HTR-8/SVneo (cell line): ENCODE data around the gene C2CD5.

Experiments used
- DNase-seq: peaks from one replicate; pipeline ENCODE4 v3.0.0; 2011; ENCODE audit warnings: low spot score, mixed read lengths; ENCODE audit not compliant: insufficient read length
- FAIRE-seq: peaks from 2 replicates; lab custom pipeline; 2011; peaks lifted over from hg19 to GRCh38; lab: Jason Lieb, UNC

The C2CD5 gene

DNA sequence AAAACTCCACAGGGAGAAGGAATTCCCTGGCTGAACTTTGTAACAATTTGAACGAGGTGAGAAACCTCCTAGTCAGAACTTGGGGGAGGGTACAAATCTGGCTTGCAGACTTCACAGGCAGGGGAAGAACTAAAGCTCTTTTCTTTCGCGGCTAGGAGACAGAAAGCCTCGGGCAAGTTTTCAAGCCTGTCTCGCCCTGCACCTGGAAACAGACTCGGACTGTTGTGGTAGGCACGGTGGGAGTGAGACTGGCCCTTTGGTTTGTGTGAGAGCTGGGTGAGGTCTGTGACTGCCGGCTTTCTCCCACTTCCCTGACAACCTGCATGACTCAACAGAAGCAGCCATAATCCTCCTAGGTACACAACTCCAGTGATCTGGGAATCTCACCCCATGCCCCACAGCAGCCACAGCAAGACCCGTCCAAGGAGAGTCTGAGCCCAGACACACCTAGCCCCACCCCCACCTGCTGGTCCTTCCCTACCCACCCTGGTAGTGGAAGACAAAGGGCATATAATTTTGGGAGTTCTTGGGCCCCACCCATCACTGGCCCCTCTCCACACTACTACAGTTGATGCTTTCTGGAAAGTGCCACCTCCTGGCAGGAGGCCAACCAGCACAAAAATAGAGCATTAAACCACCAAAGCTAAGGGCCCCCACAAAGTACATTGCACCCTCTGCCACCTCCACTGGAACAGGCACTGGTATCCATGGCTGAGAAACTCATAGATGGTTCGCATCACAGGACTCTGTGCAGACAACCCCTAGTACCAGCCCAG, 107.1 kb downstream of the C2CD5 start:
- no peak for DNase-seq
- no peak for FAIRE-seq

DNA sequence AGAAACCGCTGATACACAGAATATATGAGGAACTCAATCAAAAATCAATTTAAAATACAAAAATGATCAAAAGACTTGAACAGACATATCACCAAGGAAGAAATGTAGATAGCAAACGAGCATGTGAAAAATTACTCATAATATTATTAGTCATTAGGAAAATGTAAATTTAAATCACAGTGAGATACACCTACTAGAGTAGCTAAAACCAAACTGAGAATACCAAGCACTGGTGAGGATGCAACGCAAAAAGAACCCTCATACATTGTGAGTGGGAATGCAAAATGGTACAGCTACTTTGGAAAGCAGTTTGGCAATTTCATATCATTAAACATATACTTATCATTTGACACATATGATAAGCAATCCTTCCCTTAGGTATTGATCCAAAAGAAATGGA, 108.8 kb downstream of the C2CD5 start:
- no peak for DNase-seq
- no peak for FAIRE-seq

DNA sequence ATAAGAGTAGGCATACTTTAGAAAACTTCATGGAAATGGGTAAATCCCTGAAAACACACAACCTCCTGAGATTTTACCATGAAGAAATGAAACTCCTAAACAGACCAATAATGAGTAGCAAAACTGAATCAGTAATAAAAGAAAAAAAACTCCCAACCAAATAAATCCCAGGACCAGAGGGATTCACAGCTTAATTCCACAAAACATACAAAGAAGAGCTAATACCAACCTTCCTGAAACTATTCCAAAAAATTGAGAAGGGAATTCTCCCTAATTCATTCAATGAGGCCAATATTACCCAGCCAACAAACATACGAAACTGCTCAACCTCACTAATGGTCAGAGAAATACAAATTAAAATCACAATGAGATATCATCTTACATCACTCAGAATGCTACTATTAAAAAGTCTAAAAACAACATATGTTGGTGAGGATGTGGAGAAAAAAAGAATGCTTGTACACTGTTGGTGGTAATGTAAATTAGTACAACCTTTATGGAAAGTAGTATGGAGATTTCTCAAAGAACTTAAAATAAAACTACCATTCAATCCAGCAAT, 112.6 kb downstream of the C2CD5 start:
- FAIRE-seq, result no peak
- DNase-seq, result no peak

DNA sequence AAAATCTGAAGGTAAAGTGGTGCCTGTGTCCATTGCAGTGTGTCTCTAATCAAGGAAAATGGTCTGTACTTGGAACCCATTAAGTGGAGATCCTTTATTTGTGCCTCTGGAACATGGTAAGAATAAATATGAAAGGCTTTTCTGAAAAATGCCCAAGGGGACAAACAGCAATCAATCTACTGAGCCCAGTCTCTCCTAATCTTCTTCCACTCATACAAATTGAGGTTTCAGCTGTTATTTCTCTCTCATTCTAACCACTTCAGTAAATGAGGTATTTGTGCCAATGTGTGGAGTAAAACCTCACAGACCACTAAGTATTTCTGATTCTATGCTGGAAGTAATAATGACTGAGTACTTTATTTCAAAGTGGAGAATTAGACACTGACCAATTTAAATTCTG, 127.5 kb downstream of the C2CD5 start:
- FAIRE-seq (no peak), DNase-seq (no peak)

DNA sequence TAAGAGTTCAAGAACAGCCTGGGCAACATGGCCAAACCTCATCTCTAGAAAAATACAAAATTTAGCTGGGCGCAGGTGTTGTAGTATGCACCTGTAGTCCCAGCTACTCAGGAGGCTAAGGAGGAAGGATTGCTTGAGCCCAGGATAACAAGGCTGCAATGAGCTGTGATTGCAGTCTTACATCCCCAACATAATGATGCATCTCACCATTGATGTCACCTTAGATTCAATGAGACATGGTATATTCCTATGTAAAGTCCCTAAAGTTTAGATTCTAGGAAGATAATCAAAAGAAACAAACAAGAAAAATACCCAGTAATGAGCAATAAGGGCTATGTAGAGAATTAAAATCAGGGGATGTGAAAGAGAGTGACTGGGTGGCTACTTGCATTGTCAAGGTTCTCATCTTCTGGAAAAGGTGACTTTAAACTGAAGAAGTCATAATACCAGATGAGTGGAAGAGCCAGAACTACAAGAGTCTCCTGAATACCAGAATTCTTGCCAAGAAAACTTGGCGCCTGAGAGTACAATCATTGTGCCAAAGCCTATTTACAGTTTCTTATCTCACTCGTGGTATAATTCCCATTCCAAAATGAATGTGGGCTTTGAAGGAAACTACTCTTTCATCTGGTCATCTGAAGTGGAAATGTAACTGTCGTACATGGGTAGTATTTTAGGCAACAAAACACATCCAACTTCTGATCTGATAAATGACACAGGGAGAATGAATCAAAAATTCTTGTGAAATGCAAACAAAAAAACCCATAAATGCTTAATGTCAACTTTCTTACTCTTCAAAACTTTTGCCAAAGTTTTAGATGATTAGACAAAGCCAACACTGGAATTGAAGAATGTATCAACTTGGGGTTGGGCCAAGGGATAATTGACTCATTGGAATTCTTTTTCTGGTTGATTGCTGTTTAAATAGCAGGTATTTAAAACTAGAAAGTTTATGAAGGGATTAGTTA, 128.7 kb downstream of the C2CD5 start:
- DNase-seq (no peak), FAIRE-seq (no peak)

DNA sequence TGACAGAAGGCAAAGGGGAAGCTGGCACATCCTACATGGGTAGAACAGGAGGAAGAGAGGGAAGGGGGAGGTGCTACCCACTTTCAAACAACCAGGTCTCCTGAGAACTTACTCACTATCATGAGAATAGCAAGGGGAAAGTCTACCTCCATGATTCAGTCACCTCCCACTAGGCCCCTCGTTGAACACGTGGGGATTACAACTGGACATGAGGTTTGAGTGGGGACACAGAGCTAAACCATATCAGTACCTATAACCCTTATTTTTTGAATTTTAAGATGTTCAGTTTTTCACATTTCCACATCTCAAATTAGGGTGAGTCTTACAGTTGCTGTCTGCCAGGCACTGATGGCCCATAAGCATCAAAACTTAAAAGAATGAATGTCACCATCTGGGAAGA, 129.6 kb downstream of the C2CD5 start:
- FAIRE-seq, result no peak
- DNase-seq, result no peak

DNA sequence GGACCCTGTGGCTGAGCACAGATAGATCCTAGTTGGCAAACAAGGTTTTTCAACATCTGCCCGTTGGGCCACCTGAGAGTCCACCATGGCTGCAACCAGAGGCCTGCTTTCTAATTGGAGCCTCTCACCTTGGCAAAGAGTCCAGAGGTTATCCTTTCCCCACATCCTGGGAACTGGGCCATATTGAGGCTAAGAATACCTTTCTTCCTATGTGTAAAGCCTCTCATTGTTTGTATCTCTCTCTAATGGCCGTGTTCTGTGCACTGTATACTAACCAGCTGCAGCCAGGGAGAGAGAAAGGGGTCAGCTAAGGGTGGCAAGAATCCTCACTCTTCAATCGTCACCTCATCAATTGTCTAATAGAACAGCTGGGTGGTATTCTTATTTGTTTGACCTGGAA, 130.8 kb downstream of the C2CD5 start:
- DNase-seq (no peak), FAIRE-seq (no peak)

DNA sequence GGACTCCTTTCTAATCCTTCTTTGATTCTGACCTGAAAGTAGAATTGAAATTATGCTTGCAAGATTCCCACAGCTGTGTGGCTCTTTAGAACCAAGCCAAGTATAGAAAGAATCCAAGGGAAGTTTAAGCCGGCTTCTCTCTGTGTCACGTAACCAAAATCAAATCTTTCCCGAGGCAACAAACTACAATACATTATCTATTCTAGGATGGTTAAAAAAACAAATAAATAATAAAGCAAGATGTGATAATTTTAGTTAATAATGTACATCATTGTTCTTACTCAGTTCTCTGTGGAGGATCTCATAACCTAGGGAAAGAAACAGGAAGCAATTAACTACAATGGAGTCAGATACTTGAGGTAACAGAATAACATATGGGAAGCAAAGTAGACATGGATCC, 131.8 kb downstream of the C2CD5 start:
- FAIRE-seq, result no peak

DNA sequence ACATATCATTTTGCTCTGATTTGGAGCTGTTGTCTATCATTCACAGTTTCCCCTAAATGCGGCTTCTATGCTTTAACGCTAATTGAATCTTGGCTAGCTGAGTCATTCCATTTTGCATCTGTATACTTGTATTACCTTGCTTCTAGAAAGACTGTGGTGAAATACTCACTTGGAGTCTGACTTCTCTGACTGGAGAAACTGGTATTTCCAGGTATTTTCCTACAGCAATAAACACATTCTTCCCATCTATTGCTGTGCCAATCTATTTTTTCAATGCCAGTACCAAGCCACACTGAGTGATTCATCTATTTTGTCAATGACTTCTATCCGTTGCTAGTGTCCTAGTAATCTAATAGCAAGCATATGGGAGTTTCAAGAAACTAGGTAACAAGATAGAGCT, 133.9 kb downstream of the C2CD5 start:
- DNase-seq, result no peak
- no peak for FAIRE-seq

More for the DNA sequence above, 131.8 kb downstream of the C2CD5 start:
- DNase-seq, result no peak

DNA sequence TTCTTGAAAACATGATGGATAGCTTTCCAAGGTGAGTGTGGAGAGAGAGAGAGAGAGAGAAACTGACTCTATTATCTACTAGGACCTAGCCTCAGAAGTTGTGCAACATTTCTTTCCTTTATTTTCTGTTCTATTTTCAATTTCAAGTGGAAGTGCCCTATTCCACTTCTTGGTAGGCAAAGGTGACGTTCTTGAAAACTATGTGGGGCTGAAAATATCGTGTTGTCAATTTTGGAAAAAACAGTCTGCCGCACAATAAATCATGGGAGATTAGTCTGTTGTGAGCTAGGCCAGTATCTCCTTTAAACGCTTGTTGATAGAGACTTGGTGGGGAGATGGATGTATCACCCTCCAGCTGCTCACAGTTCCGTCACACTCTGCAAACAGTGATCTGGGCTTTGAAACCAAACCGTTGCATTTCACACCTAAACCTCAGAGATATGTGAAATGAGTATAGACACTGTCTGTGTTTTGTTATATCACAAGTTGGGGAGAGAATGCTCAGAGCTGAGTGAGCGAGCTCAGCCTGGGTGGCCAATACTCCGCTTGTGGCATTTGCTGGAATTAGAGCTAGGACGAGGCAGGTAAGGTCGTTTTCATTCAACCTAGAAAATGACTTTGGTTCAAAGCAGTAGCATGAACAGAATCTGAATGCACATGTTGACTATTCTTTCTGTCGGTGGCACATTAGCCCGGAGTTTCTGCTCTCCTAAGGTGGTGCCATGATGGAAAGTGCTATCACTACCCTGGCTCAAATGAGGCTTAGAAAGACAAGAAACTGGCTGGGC, 134.8 kb downstream of the C2CD5 start:
- FAIRE-seq, result no peak

DNA sequence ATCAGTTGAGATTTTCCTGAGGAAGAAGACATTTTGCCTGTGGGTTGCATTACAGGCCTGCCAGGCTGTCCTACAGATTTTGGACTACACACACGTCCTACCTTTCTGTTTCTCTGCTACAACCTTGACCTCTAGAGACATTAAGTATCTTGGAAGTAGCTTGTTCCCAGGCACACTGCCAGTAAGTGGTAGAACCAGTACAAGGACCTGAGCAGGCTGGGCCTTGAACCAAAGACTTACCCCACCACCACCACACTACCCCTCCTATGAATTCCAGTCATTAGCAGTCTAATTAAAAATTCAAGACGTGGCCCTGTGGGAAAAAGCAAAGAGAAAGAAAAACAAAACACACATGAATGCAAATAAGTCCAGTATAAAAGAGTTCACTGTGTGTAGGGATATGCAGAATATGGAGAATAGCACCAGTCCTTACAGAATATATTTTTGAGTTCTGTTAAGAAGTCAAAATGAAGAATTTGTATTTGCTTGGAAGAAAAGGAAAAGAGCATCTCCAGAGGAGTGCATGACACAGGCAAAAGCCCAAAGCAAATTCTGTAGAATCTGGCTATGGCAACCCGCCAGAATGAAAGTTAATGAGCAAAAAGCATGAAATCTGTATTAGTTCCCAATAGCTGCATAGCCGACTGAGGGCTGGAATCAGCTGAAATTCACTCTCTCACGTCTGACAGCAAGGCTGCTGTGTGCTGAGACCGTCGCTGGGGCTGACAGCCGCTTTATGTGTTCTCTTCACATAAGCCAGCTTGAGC, 135.5 kb downstream of the C2CD5 start:
- DNase-seq, result no peak
- no peak for FAIRE-seq

More for the DNA sequence above, 134.8 kb downstream of the C2CD5 start:
- no peak for DNase-seq

DNA sequence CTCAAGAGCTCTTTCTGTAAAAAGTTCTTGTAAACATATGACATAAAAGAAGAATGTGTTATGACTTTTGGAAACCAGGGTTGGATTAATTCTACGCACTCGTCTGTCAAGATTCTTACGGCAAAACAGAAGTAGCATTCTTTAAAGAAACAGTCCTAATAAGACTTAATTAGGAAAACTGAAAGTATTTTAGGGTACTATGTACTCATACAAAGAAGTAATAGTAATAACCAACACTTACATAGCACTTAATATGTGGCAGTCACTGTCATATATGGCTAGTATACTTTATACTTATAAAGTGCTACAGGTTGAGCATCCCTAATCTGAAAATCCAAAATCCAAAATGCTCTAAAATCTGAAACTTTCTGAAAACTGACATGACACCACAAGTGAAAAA, 136.9 kb downstream of the C2CD5 start:
- no peak for DNase-seq
- FAIRE-seq, result no peak

DNA sequence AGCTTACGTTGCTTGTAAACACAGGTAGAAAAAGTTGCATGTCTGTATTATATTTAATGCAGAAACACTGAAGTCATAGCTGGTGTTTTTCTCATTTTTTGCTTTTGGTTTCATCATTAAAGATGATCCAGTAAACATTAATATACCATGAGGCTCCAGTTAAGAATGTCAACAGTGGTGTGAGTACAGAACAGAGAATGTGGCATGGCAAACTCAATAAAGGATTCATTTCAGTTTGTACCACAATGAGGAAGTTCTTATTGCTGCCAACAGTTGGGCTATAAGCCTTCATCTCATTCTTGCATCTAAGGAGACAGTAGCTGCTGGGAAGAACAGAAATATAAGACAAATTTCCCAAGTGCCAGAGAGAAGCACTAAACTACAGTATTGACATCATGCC, 137.7 kb downstream of the C2CD5 start:
- DNase-seq (no peak), FAIRE-seq (no peak)

DNA sequence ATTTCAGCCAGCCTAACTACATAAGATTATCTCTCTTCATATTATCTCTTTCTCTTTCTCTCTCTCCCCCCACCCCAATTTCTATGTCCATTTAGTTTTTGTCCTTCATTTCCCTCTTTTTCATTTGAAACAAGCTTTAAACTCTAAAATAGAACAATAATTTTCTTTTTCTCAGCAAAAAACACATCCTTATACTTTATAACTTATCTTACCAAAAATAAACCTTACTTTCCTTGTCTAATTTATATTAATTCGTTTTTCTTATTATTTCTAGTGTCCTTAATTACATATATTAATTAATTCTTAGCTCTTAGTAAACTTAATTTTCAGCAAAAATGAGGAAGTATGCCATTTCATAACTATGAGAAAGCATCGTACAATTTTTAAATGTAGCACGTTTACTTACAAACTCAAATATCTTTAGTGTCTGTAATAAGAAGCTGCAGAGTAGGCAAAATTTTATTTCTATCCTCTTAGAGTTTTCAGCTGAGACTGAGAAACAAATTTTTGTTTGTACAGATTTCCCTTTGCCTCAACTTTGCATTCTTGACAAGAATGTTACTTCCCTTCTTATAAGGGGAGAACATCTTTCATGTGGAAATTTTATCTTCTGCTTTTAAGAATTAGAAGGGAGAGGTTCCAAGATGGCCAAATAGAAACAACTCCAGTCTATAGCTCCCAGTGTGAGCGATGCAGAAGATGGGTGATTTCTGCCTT, 144.7 kb downstream of the C2CD5 start:
- no peak for DNase-seq
- no peak for FAIRE-seq
